ENCODE measurements around the gene CNOT4.

GRCh38 chr7:135447748-135448147, 62.2 kb downstream of the CNOT4 start:
- no peak for TF ChIP-seq CTCF (IDR thresholded peaks at IDR 0.05; ENCODE audit: borderline replicate concordance, extremely low read depth, low read length, poor library complexity, severe bottlenecking)
- TF ChIP-seq EZH2 (IDR thresholded peaks at IDR 0.05; ENCODE audit: borderline replicate concordance, low read depth, low read length, severe bottlenecking) = no peak

Data from DND-41 (cell line).